Neutrophil (primary cell): Measurements from ENCODE around the gene DYNC2LI1.
A peak's percentile ranks its signal among the peaks of the same experiment; 100 is the strongest.

Source experiments
- H3K27ac ChIP-seq: fragments of 200-600 bp; sonication (generic); 2 replicates; pipeline ENCODE4 v1.5.1; 2016; ENCODE audit warnings: mild to moderate bottlenecking, moderate library complexity
- H3K27me3 ChIP-seq: fragments of 200-600 bp; sonication (generic); 2 replicates; pipeline ENCODE4 v1.6.0; 2016; ENCODE audit warnings: mild to moderate bottlenecking
- H3K36me3 ChIP-seq: fragments of 200-600 bp; sonication (generic); 2 replicates; pipeline ENCODE4 v1.5.1; 2017
- H3K4me1 ChIP-seq, 2 experiments: fragments of 200-600 bp in 1 of 2; sonication (generic) in 1 of 2; 1 replicate in 1 of 2; 2 replicates in 1 of 2; pipeline versions ENCODE4 v1.5.1 to v1.6.1; 2013 to 2016; ENCODE audit warnings: low read depth in 1 of 2, low read length in 1 of 2, mild to moderate bottlenecking in 1 of 2, moderate library complexity in 1 of 2; ENCODE audit not compliant: control insufficient read depth in 1 of 2, insufficient read depth in 1 of 2
- H3K4me3 ChIP-seq, 2 experiments: fragments of 200-600 bp in 1 of 2; sonication (generic) in 1 of 2; 1 replicate in 1 of 2; 2 replicates in 1 of 2; pipeline ENCODE4 v1.5.1; 2013 to 2016; ENCODE audit warnings: low read depth in 1 of 2, low read length in 1 of 2, mild to moderate bottlenecking in 1 of 2, moderate library complexity in 1 of 2
- H3K9me3 ChIP-seq: fragments of 200-600 bp; sonication (generic); 2 replicates; pipeline ENCODE4 v1.5.1; 2016
- TF ChIP-seq, protein P1 (sequence below): fragments of 200-600 bp; sonication (generic); IDR thresholded peaks from 2 replicates; pipeline ENCODE4 v1.5.1; 2016; ENCODE audit warnings: antibody characterized with exemption

The DYNC2LI1 gene

GRCh38 chr2:43814711-43815110 is 40.9 kb downstream of the DYNC2LI1 start:
- no peak overlapping the region for H3K4me3 ChIP-seq
- no peak overlapping the region for H3K27ac ChIP-seq
- no peaks in the 10 kb centered on the region for H3K27me3 ChIP-seq
- TF ChIP-seq, protein P1, sequence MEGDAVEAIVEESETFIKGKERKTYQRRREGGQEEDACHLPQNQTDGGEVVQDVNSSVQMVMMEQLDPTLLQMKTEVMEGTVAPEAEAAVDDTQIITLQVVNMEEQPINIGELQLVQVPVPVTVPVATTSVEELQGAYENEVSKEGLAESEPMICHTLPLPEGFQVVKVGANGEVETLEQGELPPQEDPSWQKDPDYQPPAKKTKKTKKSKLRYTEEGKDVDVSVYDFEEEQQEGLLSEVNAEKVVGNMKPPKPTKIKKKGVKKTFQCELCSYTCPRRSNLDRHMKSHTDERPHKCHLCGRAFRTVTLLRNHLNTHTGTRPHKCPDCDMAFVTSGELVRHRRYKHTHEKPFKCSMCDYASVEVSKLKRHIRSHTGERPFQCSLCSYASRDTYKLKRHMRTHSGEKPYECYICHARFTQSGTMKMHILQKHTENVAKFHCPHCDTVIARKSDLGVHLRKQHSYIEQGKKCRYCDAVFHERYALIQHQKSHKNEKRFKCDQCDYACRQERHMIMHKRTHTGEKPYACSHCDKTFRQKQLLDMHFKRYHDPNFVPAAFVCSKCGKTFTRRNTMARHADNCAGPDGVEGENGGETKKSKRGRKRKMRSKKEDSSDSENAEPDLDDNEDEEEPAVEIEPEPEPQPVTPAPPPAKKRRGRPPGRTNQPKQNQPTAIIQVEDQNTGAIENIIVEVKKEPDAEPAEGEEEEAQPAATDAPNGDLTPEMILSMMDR = no peak
- no peaks in the 10 kb centered on the region for H3K36me3 ChIP-seq
- H3K9me3 ChIP-seq = no peaks in the 10 kb centered on the region
- H3K4me1 ChIP-seq = no peaks in the 10 kb centered on the region

DNA sequence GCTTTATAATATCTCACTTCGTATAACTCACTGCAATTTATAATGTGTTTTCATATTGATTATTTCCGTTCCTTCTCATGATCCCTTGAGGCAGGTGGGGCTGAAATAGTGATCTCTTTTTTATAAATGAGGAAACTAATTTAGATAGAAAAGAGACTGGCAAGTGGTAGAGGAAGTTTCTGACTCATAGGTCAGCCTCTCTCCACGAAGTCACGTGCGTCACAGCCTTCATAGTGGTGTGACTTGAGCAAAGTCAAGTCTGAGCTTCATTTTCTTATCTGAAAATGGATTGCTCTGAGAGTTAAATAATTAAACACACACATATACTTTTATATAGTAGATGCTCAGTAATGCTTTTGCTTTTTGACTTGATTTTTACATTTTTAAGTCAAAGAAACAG is 44.9 kb downstream of the DYNC2LI1 start:
- Histone ChIP-seq H3K9me3 (no peaks in the 10 kb centered on the region), H3K27ac (no peak overlapping the region), H3K4me1 (peaks cover 20 to 25% of the 10 kb centered on the region in 2 experiments), H3K4me3 (no peak overlapping the region), H3K27me3 (no peaks in the 10 kb centered on the region), H3K36me3 (no peaks in the 10 kb centered on the region)
- TF ChIP-seq, protein P1 = no peak

- peaks cover 20 to 26% of the 10 kb centered on the region in 2 experiments for H3K4me1 ChIP-seq
- no peak overlapping the region for H3K4me3 ChIP-seq
- H3K9me3 ChIP-seq = no peaks in the 10 kb centered on the region
- TF ChIP-seq, protein P1 = no peak
- no peaks in the 10 kb centered on the region for H3K27me3 ChIP-seq
- H3K27ac ChIP-seq = no peak overlapping the region
- no peaks in the 10 kb centered on the region for H3K36me3 ChIP-seq
Measured at GRCh38 chr2:43819491-43820163, 45.8 kb downstream of the DYNC2LI1 start.

DNA sequence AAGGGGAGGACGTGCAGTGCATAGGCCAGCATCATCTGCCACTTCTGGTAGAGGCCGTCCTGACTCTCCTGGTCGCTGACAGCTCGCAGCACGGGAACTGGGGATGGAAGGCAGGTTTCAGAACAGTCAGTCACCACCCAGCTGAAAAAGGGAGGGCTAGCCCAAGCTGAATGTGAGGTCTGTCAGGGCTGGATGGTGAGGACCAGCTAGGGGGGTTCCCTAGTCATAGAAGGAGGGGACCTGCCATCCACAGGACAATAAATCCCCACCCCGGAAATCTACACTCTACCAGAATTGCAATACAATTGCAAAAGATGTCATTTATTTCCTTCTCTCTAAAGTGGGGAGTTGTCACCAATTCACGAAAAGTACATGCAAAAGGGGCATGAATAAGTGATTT is 49.0 kb downstream of the DYNC2LI1 start:
- H3K4me3 ChIP-seq = no peak overlapping the region
- no peaks in the 10 kb centered on the region for H3K9me3 ChIP-seq
- TF ChIP-seq, protein P1 = no peak
- peak overlapping the region; percentile 61 for H3K27ac ChIP-seq
- no peaks in the 10 kb centered on the region for H3K36me3 ChIP-seq
- H3K27me3 ChIP-seq = no peaks in the 10 kb centered on the region
- peaks cover 20 to 26% of the 10 kb centered on the region in 2 experiments for H3K4me1 ChIP-seq

DNA sequence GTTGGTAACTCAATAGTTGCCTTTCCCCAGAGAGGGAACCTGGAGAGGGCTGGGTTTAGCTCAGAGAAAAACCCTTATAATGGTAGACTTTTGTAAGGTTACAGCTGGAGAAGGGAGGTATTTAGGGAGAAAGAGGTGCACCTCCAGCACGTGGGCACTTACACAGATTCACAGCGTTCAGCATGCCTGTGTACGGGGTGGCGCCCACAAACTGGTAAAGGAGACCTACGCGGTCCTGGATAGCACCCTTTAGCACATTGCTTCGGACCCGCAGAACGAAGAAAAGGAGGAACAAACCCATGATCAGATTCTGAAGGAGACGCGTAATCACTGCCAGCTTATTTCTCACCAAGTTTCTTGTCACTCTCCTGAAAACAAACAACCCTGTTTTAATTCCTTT is 49.9 kb downstream of the DYNC2LI1 start:
- TF ChIP-seq, protein P1 = no peak
- Histone ChIP-seq H3K27me3 (no peaks in the 10 kb centered on the region), H3K36me3 (no peaks in the 10 kb centered on the region), H3K9me3 (no peaks in the 10 kb centered on the region), H3K4me1 (peaks cover 20 to 26% of the 10 kb centered on the region in 2 experiments), H3K4me3 (no peak overlapping the region), H3K27ac (no peak overlapping the region)
